H1 (cell line): ENCODE results near the gene ZC3H12C. TPM values are rescaled to one million over a fixed set of nuclear protein-coding genes. Genes with fewer than 3 reads are reported as not detected.

Experiments used
- CTCF ChIA-PET: fragments of 300-600 bp; sonication (Branson Sonifier 250); formaldehyde crosslinking; loops from one replicate; lab custom pipeline; 2021; ENCODE audit not compliant: partially characterized antibody; lab: Charles Lee
- POLR2A ChIA-PET: fragments of 300-600 bp; sonication (Branson Sonifier 250); formaldehyde crosslinking; loops from one replicate; lab custom pipeline; 2021; ENCODE audit warnings: inconsistent platforms; ENCODE audit not compliant: partially characterized antibody; lab: Charles Lee
- DNase-seq, 2 experiments: peaks; one replicate each; pipeline versions ENCODE4 v3.0.0 to v3.0.0-alpha.2; 2010 to 2022; ENCODE audit warnings: low spot score in 2 of 2, low read depth in 1 of 2, mixed read lengths in 1 of 2
- FAIRE-seq: peaks from 2 replicates; lab custom pipeline; 2011; peaks lifted over from hg19 to GRCh38; lab: Jason Lieb, UNC
- H2AFZ ChIP-seq: 2 replicates; pipeline ENCODE4 v1.8.1; 2012; ENCODE audit warnings: low read length, inconsistent platforms
- H2AK5ac ChIP-seq: 2 replicates; pipeline ENCODE4 v1.6.1; 2013; ENCODE audit warnings: low read depth, low read length
- H2BK120ac ChIP-seq: replicated peaks from 2 replicates; pipeline ENCODE3; 2013; ENCODE audit warnings: low read depth, low read length, inconsistent platforms
- H2BK12ac ChIP-seq: 2 replicates; pipeline ENCODE4 v1.6.1; 2013; ENCODE audit warnings: low read depth, low read length
- H2BK15ac ChIP-seq: 2 replicates; pipeline ENCODE4 v1.6.1; 2013; ENCODE audit warnings: low read length
- H2BK20ac ChIP-seq: 2 replicates; pipeline ENCODE4 v1.6.1; 2013; ENCODE audit warnings: low read length
- H2BK5ac ChIP-seq: 2 replicates; pipeline ENCODE4 v1.6.1; 2013; ENCODE audit warnings: low read depth, low read length
- H3K14ac ChIP-seq: 2 replicates; pipeline ENCODE4 v1.6.1; 2013; ENCODE audit warnings: inconsistent platforms; ENCODE audit not compliant: insufficient read length
- H3K18ac ChIP-seq: 2 replicates; pipeline ENCODE4 v1.6.1; 2013; ENCODE audit warnings: low read length; ENCODE audit errors: extremely low read depth
- H3K23ac ChIP-seq: 2 replicates; pipeline ENCODE4 v1.6.1; 2013; ENCODE audit warnings: inconsistent platforms; ENCODE audit not compliant: insufficient read length
- H3K23me2 ChIP-seq: 2 replicates; pipeline ENCODE4 v1.6.1; 2013; ENCODE audit warnings: low read depth, low read length
- H3K27ac ChIP-seq: 2 replicates; pipeline ENCODE4 v1.6.1; 2011; ENCODE audit warnings: low read depth, low read length, inconsistent platforms
- H3K27me3 ChIP-seq, 4 experiments: replicated peaks in 1 of 4; 1 replicate in 1 of 4; 2 replicates in 3 of 4; pipeline versions ENCODE4 v1.6.1 to v1.8.1; 2011 to 2013; ENCODE audit warnings: low read length in 3 of 4, mild to moderate bottlenecking in 3 of 4, inconsistent platforms in 2 of 4, mixed read lengths in 2 of 4, moderate library complexity in 1 of 4; ENCODE audit not compliant: control insufficient read depth in 3 of 4, insufficient read depth in 3 of 4; ENCODE audit errors: extremely low read depth in 1 of 4
- H3K36me3 ChIP-seq, 4 experiments: 2 replicates each; pipeline versions ENCODE4 v1.6.1 to v1.8.1; 2011 to 2013; ENCODE audit warnings: mild to moderate bottlenecking in 4 of 4, low read length in 3 of 4, moderate library complexity in 2 of 4, control low read depth in 1 of 4, inconsistent platforms in 1 of 4; ENCODE audit not compliant: insufficient read depth in 4 of 4, control insufficient read depth in 2 of 4
- H3K4ac ChIP-seq: replicated peaks from 2 replicates; pipeline ENCODE3; 2013; ENCODE audit warnings: low read length, low read depth, mixed read lengths, inconsistent platforms; ENCODE audit not compliant: insufficient read length
- H3K4me1 ChIP-seq, 4 experiments: replicated peaks in 1 of 4; 1 replicate in 1 of 4; 2 replicates in 3 of 4; pipeline versions ENCODE4 v1.6.1 to v1.8.1; 2011 to 2013; ENCODE audit warnings: low read length in 3 of 4, inconsistent platforms in 2 of 4, mixed read lengths in 1 of 4; ENCODE audit not compliant: insufficient read depth in 4 of 4, control insufficient read depth in 3 of 4
- H3K4me2 ChIP-seq, 2 experiments: 2 replicates each; pipeline versions ENCODE4 v1.6.1 to v1.8.1; 2011 to 2013; ENCODE audit warnings: low read depth in 2 of 2, low read length in 2 of 2, control low read depth in 1 of 2, inconsistent platforms in 1 of 2, mild to moderate bottlenecking in 1 of 2; ENCODE audit not compliant: insufficient read depth in 1 of 2
- H3K4me3 ChIP-seq, 4 experiments: fragments of 200-600, 300-600 bp in 1 of 4; sonication (generic), shearing (Covaris generic), sonication (Bioruptor Twin) in 1 of 4; 2 replicates each; pipeline versions ENCODE4 v1.5.1 to v1.8.1; 2011 to 2016; ENCODE audit warnings: low read length in 4 of 4, low read depth in 3 of 4, control low read depth in 2 of 4, inconsistent platforms in 2 of 4, mild to moderate bottlenecking in 2 of 4, mixed read lengths in 1 of 4, moderate library complexity in 1 of 4; ENCODE audit not compliant: insufficient read depth in 2 of 4; ENCODE audit errors: extremely low read depth in 1 of 4
- H3K56ac ChIP-seq: replicated peaks from 2 replicates; pipeline ENCODE3; 2013; ENCODE audit warnings: low read depth, mild to moderate bottlenecking, mixed read lengths, low read length, inconsistent platforms; ENCODE audit not compliant: insufficient read length
- H3K79me1 ChIP-seq: 2 replicates; pipeline ENCODE4 v1.6.1; 2013; ENCODE audit warnings: low read depth, low read length, control low read depth
- H3K79me2 ChIP-seq, 2 experiments: 2 replicates each; pipeline versions ENCODE4 v1.6.1 to v1.8.1; 2012 to 2013; ENCODE audit warnings: low read length in 2 of 2, mild to moderate bottlenecking in 2 of 2, inconsistent platforms in 1 of 2; ENCODE audit not compliant: insufficient read depth in 2 of 2, control insufficient read depth in 1 of 2
- H3K9ac ChIP-seq, 4 experiments: replicated peaks in 1 of 4; 1 replicate in 1 of 4; 2 replicates in 3 of 4; pipeline versions ENCODE4 v1.6.1 to v1.8.1; 2011 to 2013; ENCODE audit warnings: low read depth in 3 of 4, low read length in 3 of 4, control low read depth in 2 of 4, mild to moderate bottlenecking in 2 of 4, moderate library complexity in 2 of 4, inconsistent platforms in 1 of 4; ENCODE audit errors: extremely low read depth in 1 of 4
- H3K9me3 ChIP-seq, 2 experiments: 2 replicates each; pipeline versions ENCODE4 v1.6.1 to v1.8.1; 2012 to 2013; ENCODE audit warnings: mild to moderate bottlenecking in 2 of 2, moderate library complexity in 2 of 2, control low read depth in 1 of 2, inconsistent platforms in 1 of 2, low read depth in 1 of 2, low read length in 1 of 2, mixed read lengths in 1 of 2; ENCODE audit not compliant: insufficient read depth in 2 of 2
- H4K20me1 ChIP-seq, 2 experiments: replicated peaks in 1 of 2; 2 replicates each; pipeline versions ENCODE3 to v1.8.1; 2011 to 2013; ENCODE audit warnings: inconsistent platforms in 2 of 2, low read length in 2 of 2, mild to moderate bottlenecking in 1 of 2; ENCODE audit not compliant: insufficient read depth in 2 of 2, control insufficient read depth in 1 of 2
- H4K5ac ChIP-seq: 2 replicates; pipeline ENCODE4 v1.6.1; 2013; ENCODE audit warnings: low read length, low read depth, mixed read lengths, inconsistent platforms; ENCODE audit not compliant: insufficient read length
- H4K8ac ChIP-seq: 2 replicates; pipeline ENCODE4 v1.8.0; 2013; ENCODE audit warnings: mild to moderate bottlenecking, moderate library complexity, low read length, inconsistent platforms; ENCODE audit not compliant: insufficient read depth; ENCODE audit errors: extremely low read depth
- H4K91ac ChIP-seq: replicated peaks from 2 replicates; pipeline ENCODE3; 2013; ENCODE audit warnings: low read length, mixed read lengths, inconsistent platforms; ENCODE audit not compliant: insufficient read length
- EZH2 ChIP-seq: fragments of 200-600 bp; sonication (generic); IDR thresholded peaks from 2 replicates; pipeline ENCODE4 v1.7.1; 2012; ENCODE audit warnings: low read depth, mild to moderate bottlenecking, moderate library complexity, low read length, inconsistent platforms; ENCODE audit not compliant: severe bottlenecking
- FOSL1 ChIP-seq: IDR thresholded peaks from 2 replicates; pipeline ENCODE4 v1.6.1; 2011; ENCODE audit warnings: mild to moderate bottlenecking, low read depth, low read length, moderate library complexity; ENCODE audit not compliant: insufficient read depth
- HDAC2 ChIP-seq, 2 experiments: fragments of 300-600 bp in 1 of 2; sonication (generic) in 1 of 2; IDR thresholded peaks; 2 replicates each; pipeline ENCODE4 v1.6.1; 2011 to 2012; ENCODE audit warnings: low read depth in 2 of 2, low read length in 2 of 2, mild to moderate bottlenecking in 2 of 2, moderate library complexity in 2 of 2, borderline replicate concordance in 1 of 2, inconsistent platforms in 1 of 2
- KDM4A ChIP-seq: IDR thresholded peaks from one replicate; pipeline ENCODE4 v1.7.1; 2012; ENCODE audit warnings: low read depth, mild to moderate bottlenecking, moderate library complexity, low read length, inconsistent platforms; ENCODE audit not compliant: severe bottlenecking
- KDM5A ChIP-seq: fragments of 200-600 bp; IDR thresholded peaks from 2 replicates; pipeline ENCODE4 v1.7.1; 2012; ENCODE audit warnings: mild to moderate bottlenecking, low read length, inconsistent platforms, mixed read lengths
- WGBS, 2 experiments: shearing (Covaris generic) in 1 of 2; methylation state at CpG; one replicate each; pipeline versions ENCODE4 v1.1.6 to v1.1.7; 2013 to 2015; ENCODE audit warnings: low lambda C conversion rate in 2 of 2, mixed read lengths in 2 of 2, inconsistent platforms in 1 of 2, low coverage in 1 of 2, missing lambda C conversion rate in 1 of 2; ENCODE audit not compliant: insufficient replicate concordance in 2 of 2, insufficient coverage in 1 of 2, insufficient read length in 1 of 2; ENCODE audit errors: extremely low coverage in 1 of 2, missing lambda C conversion rate in 1 of 2; 5-methylcytosine and 5-hydroxymethylcytosine counted together
- polyA plus RNA-seq, 7 experiments: library from polyadenylated mRNA; depleted of rRNA in 3 of 7; stranded (reverse) in 5 of 7; unstranded in 2 of 7; fragments of >200 nt in 5 of 7; fragments of 200-250 nt in 2 of 7; gene quantifications; 1 replicate in 5 of 7; 2 replicates in 1 of 7; 4 replicates in 1 of 7; pipeline versions ENCODE4 v1.2.1 to v1.2.3, GENCODE V29; 2011 to 2013; ENCODE audit warnings: missing spikeins in 2 of 7, mixed read lengths in 2 of 7
- total RNA-seq: library from RNA; stranded (reverse); fragmentation: NEBNext Ultra II Directional; extraction: Animal tissue kit (Norgen Biotek cat#: 25700); gene quantifications from 2 replicates; pipeline ENCODE4 v1.2.1, GENCODE V29; 2021

ZC3H12C gene
- total and polyA plus RNA-seq, 2 of the 8 experiments (the other 6 are each of a cell fraction or from before 2014, with no cell fraction given): 2.0 to 2.7 TPM

DNA sequence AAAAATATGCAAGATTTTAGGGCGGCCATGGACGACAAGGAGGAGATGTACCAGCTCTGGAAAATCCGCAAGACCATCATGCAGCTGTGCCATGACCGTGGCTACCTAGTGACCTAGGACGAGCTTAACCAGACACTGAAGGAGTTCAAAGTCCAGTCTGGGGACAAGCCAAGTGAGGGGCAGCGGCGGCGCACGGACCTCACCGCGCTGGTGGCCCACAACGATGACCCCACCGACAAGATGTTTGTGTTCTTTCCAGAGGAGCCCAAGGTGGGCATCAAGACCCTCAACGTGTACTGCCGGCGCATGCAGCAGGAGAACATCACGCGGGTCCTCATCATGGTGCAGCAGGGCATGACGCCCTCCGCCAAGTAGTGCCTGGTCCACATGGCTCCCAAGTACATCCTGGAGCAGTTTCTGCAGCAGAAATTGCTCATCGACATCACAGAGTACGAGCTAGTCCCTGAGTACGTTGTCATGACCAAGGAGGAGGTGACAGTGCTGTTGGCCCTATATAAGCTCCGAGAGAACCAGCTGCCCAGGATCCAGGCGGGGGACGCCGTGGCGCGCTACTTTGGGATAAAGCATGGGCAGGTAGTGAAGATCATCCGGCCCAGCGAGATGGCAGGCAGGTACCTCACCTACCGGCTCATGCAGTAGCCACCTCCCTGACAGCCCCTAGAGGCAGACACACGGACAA is 43.5 kb upstream of the ZC3H12C start:
- Histone ChIP-seq H3K27me3 (no peaks in the 10 kb centered on the region), H2BK20ac (no peak overlapping the region), H3K23me2 (no peaks in the 10 kb centered on the region), H2BK5ac (no peak overlapping the region), H3K36me3 (no peaks in the 10 kb centered on the region), H4K5ac (no peak overlapping the region), H3K9me3 (peaks cover 2 to 11% of the 10 kb centered on the region in 2 experiments; a peak in 3 of 4 replicates), H3K79me1 (no peaks in the 10 kb centered on the region), H3K4ac (no peak overlapping the region), H4K20me1 (no peaks in the 10 kb centered on the region), H4K8ac (no peak overlapping the region; the same call in 1 of the 2 replicates), H2BK15ac (no peak overlapping the region), H2BK120ac (no peak overlapping the region), H3K79me2 (no peaks in the 10 kb centered on the region), H3K23ac (no peak overlapping the region), H3K27ac (no peak overlapping the region), H3K4me3 (no peak overlapping the region), H4K91ac (no peak overlapping the region), H2AFZ (no peak overlapping the region), H3K56ac (no peak overlapping the region), H3K4me1 (no peaks in the 10 kb centered on the region), H3K9ac (no peak overlapping the region), H3K4me2 (no peak overlapping the region), H3K18ac (no peak overlapping the region), H2AK5ac (no peak overlapping the region), H2BK12ac (no peak overlapping the region), H3K14ac (no peak overlapping the region)
- 96% methylated on average over 33 of the region's 33 CpGs; no CpG with 5 or more reads in 1 of the 2 experiments for WGBS, 2 experiments
- CTCF ChIA-PET: no interaction called here
- no peak for TF ChIP-seq HDAC2 (IDR thresholded peaks at IDR 0.05; ENCODE audit: borderline replicate concordance in 1 of 2, low read depth in 2 of 2, low read length in 2 of 2)
- TF ChIP-seq KDM4A: no peak
- no peak for TF ChIP-seq EZH2
- TF ChIP-seq KDM5A: no peak
- TF ChIP-seq FOSL1: no peak
- POLR2A ChIA-PET: no interaction called here
- FAIRE-seq (no peak), DNase-seq (no peak)
